ENCODE results near the gene ATP10A.

DNA sequence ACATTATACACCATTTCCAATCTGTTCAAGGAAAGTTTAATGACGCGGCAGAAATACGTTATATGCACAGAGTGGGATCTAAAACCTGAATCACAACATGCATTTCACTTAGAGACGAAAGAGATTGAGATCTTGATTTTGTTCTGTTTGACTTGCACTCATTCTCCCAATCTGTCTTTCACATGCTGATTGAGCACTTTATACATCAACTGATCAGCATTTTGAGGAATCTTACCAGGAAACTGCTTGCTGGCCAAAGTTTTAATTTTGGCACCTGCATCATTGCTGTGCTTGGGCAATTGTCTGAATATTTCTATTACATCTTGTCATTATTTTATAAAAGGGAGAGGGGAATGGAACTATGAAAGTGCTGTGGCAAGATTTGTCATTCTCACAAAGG lies 47.7 kb upstream of the ATP10A start:
- TF ChIP-seq, protein P1, sequence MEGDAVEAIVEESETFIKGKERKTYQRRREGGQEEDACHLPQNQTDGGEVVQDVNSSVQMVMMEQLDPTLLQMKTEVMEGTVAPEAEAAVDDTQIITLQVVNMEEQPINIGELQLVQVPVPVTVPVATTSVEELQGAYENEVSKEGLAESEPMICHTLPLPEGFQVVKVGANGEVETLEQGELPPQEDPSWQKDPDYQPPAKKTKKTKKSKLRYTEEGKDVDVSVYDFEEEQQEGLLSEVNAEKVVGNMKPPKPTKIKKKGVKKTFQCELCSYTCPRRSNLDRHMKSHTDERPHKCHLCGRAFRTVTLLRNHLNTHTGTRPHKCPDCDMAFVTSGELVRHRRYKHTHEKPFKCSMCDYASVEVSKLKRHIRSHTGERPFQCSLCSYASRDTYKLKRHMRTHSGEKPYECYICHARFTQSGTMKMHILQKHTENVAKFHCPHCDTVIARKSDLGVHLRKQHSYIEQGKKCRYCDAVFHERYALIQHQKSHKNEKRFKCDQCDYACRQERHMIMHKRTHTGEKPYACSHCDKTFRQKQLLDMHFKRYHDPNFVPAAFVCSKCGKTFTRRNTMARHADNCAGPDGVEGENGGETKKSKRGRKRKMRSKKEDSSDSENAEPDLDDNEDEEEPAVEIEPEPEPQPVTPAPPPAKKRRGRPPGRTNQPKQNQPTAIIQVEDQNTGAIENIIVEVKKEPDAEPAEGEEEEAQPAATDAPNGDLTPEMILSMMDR (IDR thresholded peaks at IDR 0.05) = no peak
- no peak for TF ChIP-seq POLR2A (IDR thresholded peaks at IDR 0.05)

Data from heart left ventricle (tissue), 13 donors.